NCI-H1092 (cell line): Measurements from ENCODE around the gene RTEL1.
"Not testable (repeated sequence)": the region's sequence is repeated elsewhere in the genome, so short reads cannot be mapped to it uniquely, and the experiment has no call there.

Source experiments
- DNase-seq: peaks from one replicate; lab custom pipeline; 2025; lab: John Stamatoyannopoulos, UW

Gene RTEL1

DNA sequence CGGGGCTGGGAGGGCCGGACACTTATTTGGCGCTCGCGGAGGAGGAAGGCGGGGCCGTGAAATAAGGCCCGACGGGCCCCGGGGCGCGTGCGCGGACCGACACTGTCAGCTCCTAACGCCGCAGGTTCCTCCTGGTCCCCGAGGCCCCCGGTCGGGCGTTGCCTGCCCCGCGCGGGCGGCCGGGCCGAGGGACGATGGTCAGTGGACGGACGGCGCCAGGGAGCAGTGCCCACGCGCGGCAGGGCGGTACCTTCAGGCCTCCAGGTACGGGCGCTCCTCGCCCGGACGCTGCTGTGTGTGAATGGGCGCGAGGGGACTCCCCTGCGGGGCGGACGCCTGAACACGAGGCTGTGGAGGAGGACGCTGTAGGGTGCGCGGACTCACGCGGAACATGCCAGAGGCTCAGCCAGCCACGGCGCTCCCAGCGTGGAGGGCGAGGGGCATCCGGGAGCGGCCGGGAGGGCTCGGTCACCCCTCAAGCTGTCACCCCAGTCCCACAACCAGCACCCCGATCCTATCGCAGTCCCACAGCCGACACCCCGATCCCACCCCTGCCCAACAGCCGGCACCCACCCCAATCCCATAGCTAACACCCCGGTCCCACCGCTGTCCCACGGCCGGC, 30.9 kb upstream of the RTEL1 start:
- DNase-seq = peak; percentile 85

DNA sequence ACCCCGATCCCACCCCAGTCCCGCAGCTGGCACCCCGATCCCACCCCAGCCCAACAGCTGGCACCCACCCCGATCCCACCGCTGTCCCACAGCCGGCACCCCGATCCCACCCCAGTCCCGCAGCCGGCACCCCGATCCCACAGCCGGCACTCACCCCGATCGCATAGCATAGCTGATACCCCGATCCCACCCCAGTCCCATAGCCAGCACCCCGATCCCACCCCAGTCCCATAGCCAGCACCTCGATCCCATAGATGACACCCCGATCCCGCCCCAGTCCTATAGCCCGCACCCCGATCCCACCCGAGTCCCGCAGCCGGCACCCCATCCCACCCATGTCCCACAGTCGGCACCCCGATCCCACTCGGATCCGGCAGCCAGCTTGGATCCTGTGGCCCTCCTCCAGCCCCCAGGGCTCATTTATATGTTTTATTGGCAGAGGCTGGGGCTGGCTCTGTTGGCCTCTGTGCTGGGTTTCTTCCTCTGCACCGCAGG, 30.3 kb upstream of the RTEL1 start:
- no peak for DNase-seq

DNA sequence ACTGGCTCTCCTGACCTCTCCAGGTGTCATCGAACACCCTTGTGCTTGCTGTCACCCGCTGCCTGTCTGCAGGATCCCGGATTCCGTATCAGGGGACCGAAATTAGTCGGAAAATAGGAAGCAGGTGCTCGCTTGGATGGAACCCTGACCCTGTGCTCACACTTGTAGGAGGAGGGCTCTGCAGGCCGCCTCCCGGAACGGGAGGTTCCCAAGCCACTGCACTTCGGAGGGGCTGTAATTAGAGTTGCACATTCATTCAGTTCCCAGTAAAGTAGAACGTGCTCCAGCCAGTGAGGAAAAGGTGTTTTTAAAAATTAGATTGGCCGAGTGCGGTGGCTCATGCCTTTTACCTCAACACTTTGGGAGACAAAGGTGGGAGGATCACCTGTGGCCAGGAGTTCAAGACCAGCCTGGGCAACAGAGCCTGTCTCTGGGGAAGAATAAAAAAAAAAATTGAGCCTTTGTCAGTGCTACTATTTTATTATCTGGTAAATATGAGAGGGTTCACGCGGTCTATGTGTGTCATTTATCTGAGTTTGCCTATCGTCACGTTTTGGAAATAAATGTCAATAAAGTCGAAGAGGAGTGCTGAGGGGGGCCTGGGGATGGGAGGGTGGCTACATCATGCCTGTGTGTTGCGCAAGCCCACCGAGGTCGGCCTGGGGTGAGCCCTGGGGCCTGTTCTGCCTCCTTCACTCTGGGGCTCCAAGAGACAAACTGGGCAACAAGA, 29.7 kb upstream of the RTEL1 start:
- DNase-seq = peak; percentile 56

DNA sequence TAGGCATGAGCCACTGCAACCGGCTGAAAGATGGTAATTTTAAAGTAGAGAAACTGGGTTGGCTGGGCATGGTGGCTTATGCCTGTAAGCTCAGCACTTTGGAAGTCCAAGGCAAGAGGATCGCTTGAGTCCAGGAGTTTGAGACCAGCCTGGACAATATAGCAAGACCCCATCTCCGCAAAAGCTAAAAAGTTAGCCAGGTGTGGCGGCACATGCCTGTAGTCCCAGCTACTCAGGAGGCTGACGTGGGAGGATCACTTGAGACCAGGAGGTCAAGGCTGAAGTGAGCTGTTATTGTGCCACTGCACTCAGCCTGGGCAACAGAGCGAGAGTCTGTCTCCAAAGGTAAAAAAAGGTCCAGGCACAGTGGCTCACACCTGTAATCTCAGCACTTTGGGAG, 27.2 kb upstream of the RTEL1 start:
- DNase-seq = not testable (repeated sequence)

DNA sequence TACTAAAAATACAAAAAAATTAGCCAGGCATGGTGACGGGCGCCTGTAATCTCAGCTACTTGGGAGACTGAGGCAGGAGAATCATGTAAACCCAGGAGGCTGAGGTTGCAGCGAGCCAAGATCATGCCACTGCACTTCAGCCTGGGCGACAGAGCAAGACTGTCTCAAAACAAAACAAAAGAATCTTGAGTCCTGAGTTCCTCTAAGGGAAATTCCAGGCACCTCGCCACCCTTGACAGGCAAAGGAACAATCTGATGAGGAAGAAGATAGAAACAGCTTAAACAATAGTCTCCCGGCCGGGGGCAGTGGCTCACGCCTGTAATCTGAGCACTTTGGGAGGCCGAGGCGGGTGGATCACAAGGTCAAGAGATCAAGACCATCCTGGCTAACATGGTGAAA, 26.7 kb upstream of the RTEL1 start:
- not testable (repeated sequence) for DNase-seq

DNA sequence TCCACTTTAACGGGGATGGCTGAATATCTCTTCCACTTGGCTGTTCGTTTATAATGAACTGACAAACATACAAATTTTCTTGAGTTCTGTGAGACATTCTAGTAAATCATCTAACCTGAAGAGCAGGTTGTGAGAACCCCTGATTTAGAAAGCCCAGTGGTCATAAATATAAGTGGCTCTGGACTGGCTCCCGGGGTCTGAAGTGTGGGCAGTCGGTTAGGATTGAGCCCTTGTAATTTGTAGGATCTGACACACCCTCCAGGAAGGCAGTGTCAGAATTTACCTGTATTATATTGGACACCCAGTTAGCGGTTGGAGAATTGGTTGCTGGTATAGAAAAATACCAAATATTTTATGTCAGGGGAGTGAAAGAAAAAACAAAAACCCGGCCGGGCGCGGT, 24.4 kb upstream of the RTEL1 start:
- DNase-seq = no peak

DNA sequence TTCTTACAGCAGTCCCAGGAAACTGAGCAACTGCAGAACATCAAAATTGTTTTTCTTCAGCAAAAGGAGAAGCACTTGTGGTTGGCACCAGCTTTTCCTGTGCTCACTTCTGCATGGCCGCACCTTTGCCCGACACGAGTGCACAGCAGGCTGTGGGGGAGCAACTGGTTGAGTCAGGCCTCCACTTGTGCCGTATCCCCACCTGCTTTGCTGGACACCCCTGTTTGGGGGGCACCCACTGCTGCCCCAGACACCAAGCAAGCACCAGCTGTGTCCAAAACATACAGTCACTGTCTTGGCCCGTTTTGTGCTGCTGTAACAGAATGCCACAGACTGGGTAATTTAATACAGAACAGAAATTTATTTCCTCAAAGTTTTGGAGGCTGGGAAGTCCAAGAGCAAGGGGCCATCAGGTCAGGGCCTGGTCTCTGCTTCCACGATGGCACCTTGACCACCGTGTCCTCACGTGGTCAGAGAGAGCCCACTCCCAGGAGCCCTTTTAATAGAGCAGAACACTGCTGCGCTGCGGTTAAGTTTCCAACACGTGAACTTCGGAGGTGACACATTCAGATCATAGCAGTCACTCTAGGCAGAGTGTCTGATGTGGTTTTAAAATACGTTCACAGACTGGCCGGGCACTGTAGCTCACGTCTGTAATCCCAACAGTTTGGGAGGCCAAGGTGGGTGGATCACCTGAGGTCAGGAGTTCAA, 22.5 kb upstream of the RTEL1 start:
- no peak for DNase-seq

DNA sequence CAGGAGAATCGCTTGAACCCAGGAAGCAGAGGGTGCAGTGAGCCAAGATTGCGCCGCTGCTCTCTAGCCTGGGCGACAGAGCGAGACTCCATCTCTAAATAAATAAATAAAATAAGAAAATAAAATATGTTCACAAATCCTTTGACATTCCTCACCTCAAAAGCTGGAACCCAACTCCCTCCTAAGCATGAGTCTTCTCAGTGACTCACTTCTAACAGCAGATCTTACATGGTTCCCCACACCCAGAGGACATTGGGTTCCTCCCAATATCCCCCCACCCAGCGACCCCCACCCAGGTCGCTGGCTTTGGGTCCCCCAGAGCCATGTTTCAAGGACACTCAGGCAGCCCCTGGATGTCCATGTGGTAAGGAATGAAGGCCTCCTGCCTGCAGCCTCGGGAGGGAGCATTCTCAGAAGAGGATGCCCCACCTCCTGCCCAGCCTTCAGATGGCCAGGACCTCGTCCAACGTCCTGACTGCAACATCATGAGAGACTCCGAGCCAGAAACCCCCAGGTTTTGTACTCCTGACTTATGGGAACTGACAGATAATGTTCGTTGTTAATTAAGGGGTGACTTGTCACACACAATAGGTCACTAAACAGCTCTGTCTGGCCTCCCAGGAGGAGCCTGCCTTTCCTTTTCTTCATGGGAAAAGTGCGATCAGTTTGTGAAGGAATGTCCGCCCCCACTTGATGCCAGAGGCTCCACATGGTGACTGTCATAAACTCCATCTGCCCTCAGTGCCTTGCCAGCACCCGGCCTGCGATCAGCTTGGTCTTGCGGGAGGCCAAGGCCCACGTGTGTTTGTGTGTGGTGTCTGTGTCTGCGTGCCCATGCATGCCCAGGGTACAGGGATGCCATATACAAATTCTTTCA, 21.1 kb upstream of the RTEL1 start:
- no peak for DNase-seq

DNA sequence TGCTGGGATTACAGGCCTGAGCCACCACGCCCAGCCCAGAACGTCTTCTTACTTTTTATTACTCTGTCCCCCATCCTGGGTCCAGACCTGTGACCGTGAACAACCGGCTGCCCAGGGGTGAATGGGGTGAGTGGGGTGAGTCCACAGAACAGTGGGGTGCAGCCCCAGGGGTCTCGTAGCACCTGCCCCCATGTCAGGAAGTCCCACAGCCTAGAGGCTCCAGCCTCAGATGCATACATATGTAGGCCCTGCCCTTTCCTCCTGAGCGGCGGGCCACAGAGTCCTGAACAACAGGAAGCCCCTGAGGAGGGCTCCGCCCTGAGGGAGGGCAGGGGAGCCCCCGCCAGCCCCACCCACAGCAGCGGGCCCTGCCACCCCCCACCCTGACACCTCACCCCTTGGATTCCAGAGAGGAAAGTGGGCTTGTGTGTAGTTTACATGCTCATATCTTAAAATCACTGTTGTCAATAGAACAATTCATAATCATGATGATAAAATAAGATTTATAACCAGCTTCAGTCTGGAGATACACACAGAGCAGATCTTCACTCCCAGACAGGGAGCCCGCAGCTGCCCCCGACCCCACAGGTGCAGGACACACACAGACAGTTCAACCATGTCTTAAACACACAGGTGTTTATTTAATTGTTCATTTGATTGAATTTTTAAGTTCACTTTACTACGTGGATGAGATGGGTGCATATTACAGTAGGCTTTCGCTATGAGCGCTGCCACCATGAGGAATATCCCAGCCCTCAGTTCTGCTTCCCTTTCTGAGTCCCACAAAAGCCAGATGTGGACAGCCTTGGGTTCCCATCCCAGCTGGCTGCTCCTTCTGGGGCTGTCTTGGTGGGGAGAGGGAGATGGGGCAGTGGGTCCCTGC, 18.8 kb upstream of the RTEL1 start:
- DNase-seq = no peak

DNA sequence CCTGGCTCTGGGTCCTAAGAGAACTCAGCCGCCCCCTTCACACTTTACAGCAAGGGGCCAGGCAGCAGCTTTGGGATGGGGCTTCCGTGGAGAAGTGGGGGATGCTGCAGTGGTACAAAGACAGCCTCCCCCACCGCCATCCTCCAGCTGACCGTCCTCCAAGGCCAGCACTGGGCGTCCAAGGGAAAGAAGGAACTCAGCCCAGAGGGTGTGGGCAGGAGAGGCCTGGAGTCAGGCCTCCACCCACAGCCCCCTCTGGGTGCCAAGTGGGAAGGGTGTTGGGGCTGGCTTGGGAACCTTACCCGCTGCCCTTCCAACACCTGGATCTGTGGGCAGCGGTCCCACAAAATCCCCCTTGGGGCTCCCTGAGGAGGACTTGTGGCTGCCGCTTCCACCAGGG, 18.0 kb upstream of the RTEL1 start:
- DNase-seq = no peak

DNA sequence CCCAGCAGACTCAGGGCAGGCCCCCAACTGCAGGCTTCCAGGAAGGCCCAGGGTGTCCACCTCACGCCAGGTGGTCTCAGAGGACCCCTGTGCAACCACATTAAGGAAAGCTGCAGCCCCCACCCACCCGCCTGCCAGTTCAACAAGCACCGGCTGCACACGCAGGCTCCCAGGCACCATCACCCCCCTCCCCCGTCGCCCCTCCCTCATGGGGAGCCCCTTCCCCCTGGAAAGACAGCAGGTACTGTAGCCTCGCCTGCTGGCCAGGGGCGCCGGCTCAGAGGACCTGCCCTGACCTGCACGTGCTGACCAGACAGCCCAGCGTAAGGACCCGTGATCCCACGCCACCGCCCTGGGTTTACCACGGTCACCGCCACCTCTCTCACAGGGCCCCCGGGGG, 17.4 kb upstream of the RTEL1 start:
- not testable (repeated sequence) for DNase-seq

DNA sequence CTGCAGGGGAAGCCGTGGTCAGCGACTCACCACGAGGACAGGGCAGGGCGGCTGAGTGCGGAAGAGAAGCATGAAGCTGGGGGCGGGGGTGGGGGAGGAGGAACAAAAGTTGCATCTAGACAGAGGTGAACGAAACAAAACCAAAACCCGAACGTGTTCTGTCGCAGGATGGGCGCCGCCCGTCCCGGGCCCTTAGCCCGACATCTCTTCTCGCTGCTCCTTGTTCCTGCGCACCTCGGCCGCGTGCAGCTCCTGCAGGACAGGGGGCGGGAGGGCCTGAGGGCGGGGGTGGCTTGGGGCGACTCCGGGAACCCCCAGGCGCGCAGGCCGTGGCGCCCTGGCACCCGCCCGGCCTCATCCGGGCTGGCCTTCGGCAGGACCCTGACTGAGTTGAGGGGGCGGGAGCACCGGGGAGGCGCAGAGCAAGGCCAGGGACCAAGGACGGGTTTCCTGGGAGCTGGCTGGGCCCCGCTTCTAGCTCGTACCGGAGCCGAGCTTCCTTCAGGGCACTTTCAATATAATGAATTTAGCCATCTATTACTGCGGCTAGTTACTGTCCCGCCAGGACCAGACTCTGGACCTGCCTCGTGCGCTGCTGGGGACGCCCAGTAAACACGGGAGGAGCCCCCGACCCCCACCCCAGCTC, 16.8 kb upstream of the RTEL1 start:
- no peak for DNase-seq

DNA sequence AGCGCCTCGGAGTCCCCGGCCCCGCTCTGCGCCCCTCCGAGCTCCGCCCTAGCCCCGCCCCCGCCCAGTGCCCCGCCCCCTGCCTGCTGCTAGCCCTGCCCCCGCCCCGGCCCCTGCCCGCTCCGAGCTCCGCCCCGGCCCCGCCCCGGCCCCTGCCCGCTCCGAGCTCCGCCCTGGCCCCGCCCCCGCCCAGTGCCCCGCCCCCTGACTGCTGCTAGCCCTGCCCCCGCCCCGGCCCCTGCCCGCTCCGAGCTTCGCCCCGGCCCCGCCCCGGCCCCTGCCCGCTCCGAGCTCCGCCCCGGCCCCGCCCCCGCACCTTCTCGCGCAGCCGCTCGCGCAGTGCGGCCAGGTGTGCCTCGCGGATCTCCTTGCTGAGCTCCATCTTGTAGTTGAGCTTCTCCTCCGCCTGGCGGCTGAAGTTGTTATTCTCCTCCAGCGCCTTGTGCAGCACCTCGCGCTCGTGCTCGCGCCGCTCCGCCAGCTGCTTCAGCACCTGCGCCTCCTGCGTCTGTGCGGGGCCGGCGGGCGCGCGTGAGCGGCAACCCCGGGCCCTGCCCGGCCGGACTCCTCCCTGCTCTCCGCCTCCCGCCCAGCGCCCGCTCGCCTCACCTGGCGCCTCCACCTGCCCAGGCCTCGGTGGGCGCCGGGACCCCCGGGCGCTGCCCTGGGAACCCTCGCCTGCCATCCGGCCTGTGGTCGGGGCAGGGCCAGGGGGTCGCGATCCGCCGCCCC, 16.2 kb upstream of the RTEL1 start:
- DNase-seq = peak; percentile 81

DNA sequence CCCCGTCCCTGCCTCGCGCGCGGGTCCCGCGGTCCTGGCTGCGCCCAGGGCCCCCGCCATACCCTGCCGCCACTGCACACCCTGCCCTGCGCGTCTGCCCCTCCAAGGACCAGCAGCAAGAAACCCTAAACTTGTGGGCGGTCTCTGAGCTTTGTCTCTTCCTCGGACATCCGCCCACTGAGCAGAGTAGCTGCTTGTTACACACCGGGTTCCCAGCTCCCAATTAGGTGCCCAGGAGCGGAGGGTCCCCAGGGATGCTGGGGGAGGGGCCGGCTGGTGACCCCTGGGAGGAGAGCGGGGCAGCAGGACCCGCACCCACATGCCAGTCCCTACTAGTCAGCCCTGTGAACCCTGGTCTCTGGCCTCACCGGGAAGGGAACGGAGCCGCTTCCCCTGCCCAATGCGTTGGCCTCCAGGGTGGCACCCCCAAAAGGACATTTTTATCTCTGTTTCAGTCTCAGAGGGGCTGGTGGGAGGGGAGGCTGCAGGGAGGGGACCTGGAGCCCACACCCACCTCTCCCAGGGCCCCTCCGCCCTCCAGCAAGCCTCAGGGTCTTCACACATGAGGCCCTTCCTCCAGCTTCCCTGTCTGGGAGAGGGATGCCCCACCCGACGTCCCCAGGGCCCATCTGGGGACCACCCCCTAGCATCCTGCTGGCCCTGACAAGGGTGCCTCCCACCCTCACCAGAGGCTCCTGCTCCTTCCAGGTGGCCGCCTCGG, 15.4 kb upstream of the RTEL1 start:
- no peak for DNase-seq

DNA sequence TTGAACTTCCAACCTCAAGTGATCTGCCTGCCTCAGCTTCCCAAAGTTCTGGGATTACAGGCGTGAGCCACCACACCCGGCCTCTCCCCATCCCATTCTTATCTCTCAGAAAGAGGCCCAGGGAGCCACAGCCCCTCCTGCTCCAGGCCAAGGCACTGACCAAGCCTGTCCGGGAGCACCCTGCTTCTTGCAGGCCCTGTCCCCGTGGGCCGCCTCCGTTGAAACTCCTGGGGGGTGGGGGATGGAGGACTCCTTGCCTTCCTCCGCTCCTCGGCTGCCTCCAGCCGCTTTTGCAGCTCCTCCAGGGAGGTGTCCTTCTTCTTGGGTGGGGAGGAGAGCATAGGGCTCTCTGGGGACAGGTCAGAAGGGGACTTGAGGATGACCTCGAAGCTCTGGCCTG, 14.6 kb upstream of the RTEL1 start:
- no peak for DNase-seq

DNA sequence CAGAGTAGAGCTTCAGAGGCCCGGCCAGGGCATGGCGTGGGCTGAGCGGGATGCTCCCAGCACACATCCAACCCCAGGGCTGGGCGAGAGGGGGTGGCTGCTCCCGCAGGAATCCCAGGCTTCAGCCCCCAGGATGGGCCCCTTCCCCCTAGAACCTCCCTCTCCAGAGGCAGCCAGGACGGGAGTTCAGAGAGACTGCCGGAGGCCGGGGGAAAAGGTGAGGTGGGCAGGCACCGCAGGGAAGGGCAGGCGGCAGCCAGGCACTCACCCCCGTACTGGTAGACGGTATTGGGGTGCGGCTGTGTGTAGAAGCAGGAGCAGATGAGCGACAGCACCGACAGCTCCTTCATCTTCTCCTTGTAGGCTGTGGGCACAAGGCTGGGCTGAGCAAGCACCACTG, 14.2 kb upstream of the RTEL1 start:
- DNase-seq = no peak

DNA sequence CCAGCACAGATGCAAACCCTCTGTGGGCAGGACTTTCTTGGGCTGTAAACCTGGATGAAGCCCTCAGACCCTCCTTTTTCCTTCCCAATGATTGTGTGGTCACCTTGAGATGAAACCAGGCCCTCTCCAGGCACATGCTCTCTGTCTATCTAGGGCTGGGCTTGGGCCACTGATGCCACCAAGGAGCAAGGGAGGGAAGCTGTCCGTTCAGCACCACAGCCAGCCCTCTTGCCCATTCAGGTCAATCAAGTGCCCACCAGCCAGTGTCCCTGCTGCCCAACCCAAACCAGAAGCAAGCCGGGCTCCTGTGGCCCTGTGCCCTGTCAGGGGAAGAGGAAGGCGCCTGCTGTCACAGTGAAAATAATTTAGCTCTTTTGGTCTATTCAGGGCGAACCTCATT, 12.9 kb upstream of the RTEL1 start:
- DNase-seq = no peak

DNA sequence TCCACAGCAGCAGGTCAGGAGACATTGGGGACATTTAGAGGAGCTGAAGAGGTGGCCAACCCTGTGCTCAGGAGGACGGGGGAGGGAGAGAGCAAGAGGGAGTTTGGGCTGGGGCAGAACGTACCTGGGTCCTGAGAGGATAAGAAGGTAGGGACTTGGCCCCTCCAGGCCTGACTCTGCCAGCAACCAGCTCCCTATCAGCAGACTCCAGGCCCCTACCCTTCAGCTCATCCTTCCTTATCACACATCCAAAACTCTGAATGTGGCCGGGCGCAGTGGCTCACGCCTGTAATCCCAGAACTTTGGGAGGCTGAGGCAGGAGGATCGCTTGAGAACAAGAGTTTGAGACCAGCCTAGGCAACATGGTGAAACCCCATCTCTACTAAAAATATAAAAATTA, 9.9 kb upstream of the RTEL1 start:
- DNase-seq = no peak

DNA sequence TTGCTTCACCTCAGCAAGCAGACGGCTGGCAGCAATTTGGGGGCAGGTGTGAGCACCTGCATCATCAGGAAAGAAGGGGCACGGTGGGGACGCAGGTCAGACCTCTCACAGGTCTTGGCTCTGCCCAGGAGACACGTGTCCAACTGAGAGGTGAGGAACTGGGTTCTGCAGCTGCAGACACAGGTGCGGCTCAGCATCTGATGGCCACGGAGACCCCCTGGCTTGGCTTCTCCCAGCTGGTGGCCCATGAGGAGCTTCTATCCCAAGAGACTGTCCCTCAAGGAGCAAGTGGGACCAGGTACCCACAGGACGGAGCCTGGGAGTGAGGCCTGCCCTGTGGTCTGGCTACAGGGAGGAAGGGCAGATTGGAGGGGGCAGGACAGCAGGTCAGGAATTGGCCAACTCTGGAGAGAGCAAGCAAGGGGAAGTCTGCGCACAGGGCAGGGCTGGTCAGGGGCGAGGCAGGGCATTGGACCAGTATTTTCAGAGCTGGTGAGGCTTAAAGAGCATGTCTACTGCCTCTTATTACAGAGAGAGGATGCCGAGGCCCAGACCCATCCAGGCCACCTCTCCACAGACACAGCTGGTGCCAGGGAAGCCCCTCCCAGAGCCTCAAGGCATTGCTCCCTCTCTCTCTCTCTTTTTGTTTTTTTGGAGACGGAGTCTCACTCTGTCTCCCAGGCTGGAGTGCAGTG, 9.1 kb upstream of the RTEL1 start:
- DNase-seq = no peak
